ENCODE results near the gene MAPKAPK2. TPM values are rescaled to one million over a fixed set of nuclear protein-coding genes. Genes with fewer than 3 reads are reported as not detected.

Gene MAPKAPK2
- total RNA-seq, 2 experiments from 2014 or later: 55.5 to 57.4 TPM

- H3K27me3 Mint-ChIP-seq: peaks cover 29% of the 10 kb centered on the region
- ChIA-PET CTCF (interaction anchor here (0.6 to 4.7 kb wide), 31 partner anchors 8 to 319 kb away, joined by 3 to 45 read pairs (median 4); partner anchors contain the start of genes DYRK3, EIF2D, IKBKE and IL24), POLR2A (interaction anchor here (0.6 to 1.6 kb wide), 2 partner anchors 28 to 61 kb away, joined by 5 to 6 read pairs; partner anchors contain the start of gene DYRK3)
- H3K9me3 Mint-ChIP-seq: no peaks in the 10 kb centered on the region
- DNase-seq: no peak
- H3K4me3 Mint-ChIP-seq: no peak overlapping the region
- H3K27ac Mint-ChIP-seq: no peak overlapping the region
- peaks cover 21% of the 10 kb centered on the region for H3K4me1 Mint-ChIP-seq
- H3K36me3 Mint-ChIP-seq (ENCODE audit: low read depth): no peaks in the 10 kb centered on the region
These were observed 21.3 kb upstream of the MAPKAPK2 start for GRCh38 chr1:206663362-206663761.

GRCh38 chr1:206663832-206664652 is 20.7 kb upstream of the MAPKAPK2 start:
- DNase-seq: peak; percentile 78
- no peak overlapping the region for H3K4me3 Mint-ChIP-seq
- H3K36me3 Mint-ChIP-seq (ENCODE audit: low read depth): no peaks in the 10 kb centered on the region
- ChIA-PET CTCF (interaction anchor here (0.6 to 4.7 kb wide), 42 partner anchors 9 to 592 kb away, joined by 3 to 45 read pairs (median 4); partner anchors contain the start of genes DYRK3, EIF2D, IKBKE and IL24), POLR2A (interaction anchor here (0.6 to 1.6 kb wide), 3 partner anchors 29 to 791 kb away, joined by 3 to 6 read pairs (median 5); partner anchors contain the start of gene DYRK3)
- peaks cover 26% of the 10 kb centered on the region for H3K27me3 Mint-ChIP-seq
- H3K9me3 Mint-ChIP-seq: no peaks in the 10 kb centered on the region
- H3K27ac Mint-ChIP-seq: no peak overlapping the region
- H3K4me1 Mint-ChIP-seq: peaks cover 21% of the 10 kb centered on the region

GRCh38 chr1:206664740-206665139 is 20.0 kb upstream of the MAPKAPK2 start:
- peaks cover 25% of the 10 kb centered on the region for H3K27me3 Mint-ChIP-seq
- peaks cover 21% of the 10 kb centered on the region for H3K4me1 Mint-ChIP-seq
- CTCF ChIA-PET: interaction anchor here (0.6 to 4.7 kb wide), 29 partner anchors 10 to 593 kb away, joined by 3 to 45 read pairs (median 5); partner anchors contain the start of genes DYRK3, EIF2D, IL24 and MAPKAPK2
- POLR2A ChIA-PET: no interaction called here
- no peak overlapping the region for H3K4me3 Mint-ChIP-seq
- H3K9me3 Mint-ChIP-seq: no peaks in the 10 kb centered on the region
- DNase-seq: no peak
- H3K27ac Mint-ChIP-seq: no peak overlapping the region
- no peaks in the 10 kb centered on the region for H3K36me3 Mint-ChIP-seq (ENCODE audit: low read depth)

- Mint-ChIP-seq H3K9me3 (no peaks in the 10 kb centered on the region), H3K4me1 (peaks cover 21% of the 10 kb centered on the region), H3K4me3 (no peak overlapping the region), H3K27me3 (peaks cover 29% of the 10 kb centered on the region), H3K27ac (no peak overlapping the region), H3K36me3 (ENCODE audit: low read depth) (no peaks in the 10 kb centered on the region)
- ChIA-PET POLR2A (no interaction called here), CTCF (interaction anchor here (1.1 to 4.7 kb wide), 4 partner anchors 31 to 240 kb away, joined by 3 to 45 read pairs (median 4); partner anchors contain the start of gene DYRK3)
- DNase-seq: no peak
These were observed 18.6 kb upstream of the MAPKAPK2 start for GRCh38 chr1:206666031-206666561.

- no peak overlapping the region for H3K27ac Mint-ChIP-seq
- no peaks in the 10 kb centered on the region for H3K36me3 Mint-ChIP-seq (ENCODE audit: low read depth)
- ChIA-PET CTCF (interaction anchor here (0.6 to 1.5 kb wide), 5 partner anchors 8 to 58 kb away, joined by 3 to 5 read pairs (median 4); no protein-coding TSS in a partner anchor), POLR2A (no interaction called here)
- H3K4me3 Mint-ChIP-seq: no peak overlapping the region
- peaks cover 28% of the 10 kb centered on the region for H3K27me3 Mint-ChIP-seq
- H3K4me1 Mint-ChIP-seq: peaks cover 20% of the 10 kb centered on the region
- DNase-seq: no peak
- H3K9me3 Mint-ChIP-seq: no peaks in the 10 kb centered on the region
These were observed 17.6 kb upstream of the MAPKAPK2 start for GRCh38 chr1:206666954-206667665.

GRCh38 chr1:206668351-206668750 is 16.4 kb upstream of the MAPKAPK2 start:
- ChIA-PET CTCF (interaction anchor here (1.0 to 1.1 kb wide), 2 partner anchors 9 to 33 kb away, joined by 3 to 4 read pairs; partner anchors contain the start of gene DYRK3), POLR2A (no interaction called here)
- peaks cover 13% of the 10 kb centered on the region for H3K4me1 Mint-ChIP-seq
- DNase-seq: no peak
- no peaks in the 10 kb centered on the region for H3K36me3 Mint-ChIP-seq (ENCODE audit: low read depth)
- no peak overlapping the region for H3K27ac Mint-ChIP-seq
- peaks cover 19% of the 10 kb centered on the region for H3K27me3 Mint-ChIP-seq
- no peak overlapping the region for H3K4me3 Mint-ChIP-seq
- H3K9me3 Mint-ChIP-seq: no peaks in the 10 kb centered on the region

GRCh38 chr1:206668874-206669410 is 15.8 kb upstream of the MAPKAPK2 start:
- ChIA-PET POLR2A (no interaction called here), CTCF (interaction anchor here (1.0 to 2.4 kb wide), 3 partner anchors 10 to 34 kb away, joined by 3 to 8 read pairs (median 6); partner anchors contain the start of gene DYRK3)
- no peak overlapping the region for H3K27ac Mint-ChIP-seq
- peaks cover 16% of the 10 kb centered on the region for H3K27me3 Mint-ChIP-seq
- H3K4me3 Mint-ChIP-seq: no peak overlapping the region
- H3K36me3 Mint-ChIP-seq (ENCODE audit: low read depth): no peaks in the 10 kb centered on the region
- H3K4me1 Mint-ChIP-seq: peaks cover 11% of the 10 kb centered on the region
- H3K9me3 Mint-ChIP-seq: no peaks in the 10 kb centered on the region
- no peak for DNase-seq

- CTCF ChIA-PET: interaction anchor here (0.6 to 7.0 kb wide), 7 partner anchors 8 to 1231 kb away, joined by 3 to 40 read pairs (median 5); partner anchors contain the start of genes DYRK3 and EIF2D
- POLR2A ChIA-PET: no interaction called here
- Mint-ChIP-seq H3K9me3 (no peaks in the 10 kb centered on the region), H3K27ac (no peak overlapping the region), H3K4me3 (no peak overlapping the region), H3K36me3 (ENCODE audit: low read depth) (no peaks in the 10 kb centered on the region), H3K27me3 (peaks cover 7% of the 10 kb centered on the region), H3K4me1 (peaks cover 9% of the 10 kb centered on the region)
- no peak for DNase-seq
These were observed 12.6 kb upstream of the MAPKAPK2 start for GRCh38 chr1:206672011-206672688.

GRCh38 chr1:206672844-206673758 is 11.6 kb upstream of the MAPKAPK2 start:
- CTCF ChIA-PET: interaction anchor here (1.1 to 7.0 kb wide), 7 partner anchors 9 to 183 kb away, joined by 3 to 40 read pairs (median 4); partner anchors contain the start of genes DYRK3 and EIF2D
- no peak for DNase-seq
- H3K4me3 Mint-ChIP-seq: no peak overlapping the region
- no peaks in the 10 kb centered on the region for H3K9me3 Mint-ChIP-seq
- POLR2A ChIA-PET: no interaction called here
- no peaks in the 10 kb centered on the region for H3K36me3 Mint-ChIP-seq (ENCODE audit: low read depth)
- peaks cover 6% of the 10 kb centered on the region for H3K4me1 Mint-ChIP-seq
- H3K27me3 Mint-ChIP-seq: peaks cover 6% of the 10 kb centered on the region
- H3K27ac Mint-ChIP-seq: no peak overlapping the region

- H3K9me3 Mint-ChIP-seq: no peaks in the 10 kb centered on the region
- POLR2A ChIA-PET: no interaction called here
- no peak for DNase-seq
- no peak overlapping the region for H3K4me3 Mint-ChIP-seq
- peaks cover 7% of the 10 kb centered on the region for H3K4me1 Mint-ChIP-seq
- H3K27ac Mint-ChIP-seq: no peak overlapping the region
- no peaks in the 10 kb centered on the region for H3K36me3 Mint-ChIP-seq (ENCODE audit: low read depth)
- CTCF ChIA-PET: interaction anchor here (1.1 to 7.0 kb wide), 4 partner anchors 10 to 62 kb away, joined by 3 to 40 read pairs (median 6); partner anchors contain the start of genes DYRK3 and EIF2D
- peaks cover 6% of the 10 kb centered on the region for H3K27me3 Mint-ChIP-seq
These were observed 10.5 kb upstream of the MAPKAPK2 start for GRCh38 chr1:206674236-206674635.

- H3K4me1 Mint-ChIP-seq: peaks cover 10% of the 10 kb centered on the region
- ChIA-PET CTCF (interaction anchor here (1.1 to 7.0 kb wide), 4 partner anchors 11 to 70 kb away, joined by 4 to 40 read pairs (median 6); partner anchors contain the start of genes DYRK3 and EIF2D), POLR2A (no interaction called here)
- no peak for DNase-seq
- no peaks in the 10 kb centered on the region for H3K36me3 Mint-ChIP-seq (ENCODE audit: low read depth)
- no peaks in the 10 kb centered on the region for H3K9me3 Mint-ChIP-seq
- peak overlapping the region; percentile 14 for H3K27ac Mint-ChIP-seq
- H3K4me3 Mint-ChIP-seq: no peak overlapping the region
- H3K27me3 Mint-ChIP-seq: peaks cover 6% of the 10 kb centered on the region
These were observed 9.9 kb upstream of the MAPKAPK2 start for GRCh38 chr1:206674745-206675175.
